Activated CD4-positive, alpha-beta T cell treated with anti-CD3 and anti-CD28 coated beads for 1 hour (primary cell): Measurements from ENCODE around the gene POU6F1.

Source experiments
- DNase-seq: peaks from one replicate; pipeline ENCODE4 v3.0.0-alpha.2; 2020

Gene POU6F1

GRCh38 chr12:51156245-51156765 is 61.6 kb downstream of the POU6F1 start:
- no peak for DNase-seq

- no peak for DNase-seq
Observed at GRCh38 chr12:51152953-51153352, 64.9 kb downstream of the POU6F1 start.

- DNase-seq = no peak
Observed at GRCh38 chr12:51150777-51151176, 67.1 kb downstream of the POU6F1 start.

- no peak for DNase-seq
Observed at GRCh38 chr12:51147309-51147708, 70.6 kb downstream of the POU6F1 start.

- DNase-seq = no peak
Observed at GRCh38 chr12:51139292-51139844, 78.5 kb downstream of the POU6F1 start.
